Measurements from ENCODE around the gene CHN2. TPM values are rescaled to one million over a fixed set of nuclear protein-coding genes. Genes with fewer than 3 reads are reported as not detected.

Gene CHN2
- total RNA-seq, 4 donors from 2014 or later: 5.6 to 36.7 (median 16.8) TPM

GRCh38 chr7:29214056-29214455 is 19.5 kb downstream of the CHN2 start:
- no peak for TF ChIP-seq EP300 (IDR thresholded peaks at IDR 0.05; ENCODE audit: low read depth)
- TF ChIP-seq POLR2A (IDR thresholded peaks at IDR 0.05): no peak
- TF ChIP-seq POLR2AphosphoS5 (IDR thresholded peaks at IDR 0.05): no peak
- TF ChIP-seq CTCF (IDR thresholded peaks at IDR 0.05): no peak
- in situ Hi-C loops (cut with MboI; ENCODE audit: low pct_ligation_motif_present in 1 of 4, low pct_unique_long_range_greater_than_20kb in 1 of 4, low sequenced_read_pairs in 3 of 4) (no loop called here), intact Hi-C loops (cut with DNase I; ENCODE audit: low total_unique reads) (no loop called here)
- DNase-seq: no peak
- no peak overlapping the region for H3K4me3 ChIP-seq
- no peaks in the 10 kb centered on the region for H3K27me3 ChIP-seq
- H3K27ac ChIP-seq: no peak overlapping the region
- H3K9me3 ChIP-seq: no peaks in the 10 kb centered on the region
- H3K36me3 ChIP-seq: no peaks in the 10 kb centered on the region
- no peaks in the 10 kb centered on the region for H3K4me1 ChIP-seq
- 70 to 85% methylated on average over 5 of the region's 5 CpGs for WGBS, 2 donors (ENCODE audit: low coverage in 1 of 2)

- H3K4me1 ChIP-seq: no peaks in the 10 kb centered on the region
- 62 to 70% methylated on average over 2 to 3 of the region's 3 CpGs for WGBS, 2 donors (ENCODE audit: low coverage in 1 of 2)
- intact Hi-C loops (cut with DNase I; ENCODE audit: low total_unique reads): no loop called here
- DNase-seq: no peak
- no peaks in the 10 kb centered on the region for H3K9me3 ChIP-seq
- H3K27me3 ChIP-seq: no peaks in the 10 kb centered on the region
- no peak overlapping the region for H3K27ac ChIP-seq
- H3K36me3 ChIP-seq: no peaks in the 10 kb centered on the region
- H3K4me3 ChIP-seq: no peak overlapping the region
- in situ Hi-C loops (cut with MboI; ENCODE audit: low pct_ligation_motif_present in 1 of 4, low pct_unique_long_range_greater_than_20kb in 1 of 4, low sequenced_read_pairs in 3 of 4): no loop called here
- no peak for TF ChIP-seq CTCF (IDR thresholded peaks at IDR 0.05)
- TF ChIP-seq EP300 (IDR thresholded peaks at IDR 0.05; ENCODE audit: low read depth): no peak
- TF ChIP-seq POLR2A (IDR thresholded peaks at IDR 0.05): no peak
- no peak for TF ChIP-seq POLR2AphosphoS5 (IDR thresholded peaks at IDR 0.05)
Measured at GRCh38 chr7:29214816-29215215, 20.2 kb downstream of the CHN2 start.

- H3K4me3 ChIP-seq: no peak overlapping the region
- H3K36me3 ChIP-seq: no peaks in the 10 kb centered on the region
- 83 to 93% methylated on average over 1 of the region's 1 CpG for WGBS, 2 donors (ENCODE audit: low coverage in 1 of 2)
- no peak for TF ChIP-seq POLR2AphosphoS5 (IDR thresholded peaks at IDR 0.05)
- no peak for TF ChIP-seq EP300 (IDR thresholded peaks at IDR 0.05; ENCODE audit: low read depth)
- TF ChIP-seq POLR2A (IDR thresholded peaks at IDR 0.05): no peak
- no peak for TF ChIP-seq CTCF (IDR thresholded peaks at IDR 0.05)
- no peaks in the 10 kb centered on the region for H3K9me3 ChIP-seq
- no peak overlapping the region for H3K27ac ChIP-seq
- H3K27me3 ChIP-seq: no peaks in the 10 kb centered on the region
- no peak for DNase-seq
- in situ Hi-C loops (cut with MboI; ENCODE audit: low pct_ligation_motif_present in 1 of 4, low pct_unique_long_range_greater_than_20kb in 1 of 4, low sequenced_read_pairs in 3 of 4): no loop called here
- no peaks in the 10 kb centered on the region for H3K4me1 ChIP-seq
- intact Hi-C loops (cut with DNase I; ENCODE audit: low total_unique reads): no loop called here
Measured at GRCh38 chr7:29216128-29216527, 21.6 kb downstream of the CHN2 start.

- no peaks in the 10 kb centered on the region for H3K4me1 ChIP-seq
- no peak for DNase-seq
- 79 to 88% methylated on average over 2 of the region's 2 CpGs for WGBS, 2 donors (ENCODE audit: low coverage in 1 of 2)
- no peak overlapping the region for H3K27ac ChIP-seq
- no peaks in the 10 kb centered on the region for H3K9me3 ChIP-seq
- TF ChIP-seq POLR2A (IDR thresholded peaks at IDR 0.05): no peak
- no peak for TF ChIP-seq EP300 (IDR thresholded peaks at IDR 0.05; ENCODE audit: low read depth)
- in situ Hi-C loops (cut with MboI; ENCODE audit: low pct_ligation_motif_present in 1 of 4, low pct_unique_long_range_greater_than_20kb in 1 of 4, low sequenced_read_pairs in 3 of 4) (no loop called here), intact Hi-C loops (cut with DNase I; ENCODE audit: low total_unique reads) (no loop called here)
- no peaks in the 10 kb centered on the region for H3K27me3 ChIP-seq
- no peak overlapping the region for H3K4me3 ChIP-seq
- no peaks in the 10 kb centered on the region for H3K36me3 ChIP-seq
Measured at GRCh38 chr7:29217113-29217512, 22.5 kb downstream of the CHN2 start.

GRCh38 chr7:29224726-29225125 is 30.2 kb downstream of the CHN2 start:
- DNase-seq: no peak

More at GRCh38 chr7:29224726-29225125, 30.2 kb downstream of the CHN2 start:
- no peaks in the 10 kb centered on the region for H3K27me3 ChIP-seq
- H3K4me1 ChIP-seq: peaks cover 0 to 8% (median 2%) of the 10 kb centered on the region in 4 donors
- no peak overlapping the region for H3K27ac ChIP-seq
- no peak overlapping the region for H3K4me3 ChIP-seq
- 73 to 81% methylated on average over 1 of the region's 1 CpG for WGBS, 2 donors (ENCODE audit: low coverage in 1 of 2)
- TF ChIP-seq POLR2A (IDR thresholded peaks at IDR 0.05) (no peak), CTCF (IDR thresholded peaks at IDR 0.05) (no peak), EP300 (IDR thresholded peaks at IDR 0.05; ENCODE audit: low read depth) (no peak), POLR2AphosphoS5 (IDR thresholded peaks at IDR 0.05) (no peak)
- H3K9me3 ChIP-seq: no peaks in the 10 kb centered on the region
- H3K36me3 ChIP-seq: no peaks in the 10 kb centered on the region
- intact Hi-C loops (cut with DNase I; ENCODE audit: low total_unique reads): no loop called here
- in situ Hi-C loops (cut with MboI; ENCODE audit: low pct_ligation_motif_present in 1 of 4, low pct_unique_long_range_greater_than_20kb in 1 of 4, low sequenced_read_pairs in 3 of 4): no loop called here

Data from transverse colon (tissue), 4 donors.